Mesothelial cell of epicardium (in vitro differentiated cells): ENCODE measurements around the gene EXOC4. TPM values are rescaled to one million over a fixed set of nuclear protein-coding genes. Genes with fewer than 3 reads are reported as not detected.

ENCODE experiments used
- DNase-seq, 2 experiments: peaks; one replicate each; pipeline ENCODE4 v3.0.0; 2021; ENCODE audit warnings: low spot score in 2 of 2; ENCODE audit not compliant: unreplicated experiment in 2 of 2
- H3K27ac Mint-ChIP-seq: 2 replicates; pipeline ENCODE4 v1.8.0; 2021; ENCODE audit warnings: mixed read lengths
- H3K27me3 Mint-ChIP-seq: 2 replicates; pipeline ENCODE4 v1.8.0; 2021; ENCODE audit warnings: low read depth, mixed read lengths
- H3K36me3 Mint-ChIP-seq: 2 replicates; pipeline ENCODE4 v1.8.0; 2021; ENCODE audit warnings: mixed read lengths
- H3K4me1 Mint-ChIP-seq: 2 replicates; pipeline ENCODE4 v1.8.0; 2021; ENCODE audit warnings: mixed read lengths
- H3K4me3 Mint-ChIP-seq: 2 replicates; pipeline ENCODE4 v1.8.0; 2021; ENCODE audit warnings: mild to moderate bottlenecking, moderate library complexity, mixed read lengths
- H3K9me3 Mint-ChIP-seq: 2 replicates; pipeline ENCODE4 v1.8.0; 2021; ENCODE audit warnings: mixed read lengths
- CTCF ChIP-seq: fragments of 200-600 bp; sonication (generic); IDR thresholded peaks from one replicate; pipeline ENCODE4 v1.5.0; 2021; ENCODE audit warnings: antibody characterized with exemption; ENCODE audit not compliant: unreplicated experiment
- total RNA-seq: library from RNA; stranded (reverse); gene quantifications from 3 replicates; pipeline ENCODE4 v1.2.1, GENCODE V29; 2021

Gene EXOC4
- total RNA-seq, 1 donor from 2014 or later = 105 TPM

- TF ChIP-seq CTCF = no peak
- Mint-ChIP-seq H3K4me1 (peaks cover 5% of the 10 kb centered on the region), H3K9me3 (peaks cover 16% of the 10 kb centered on the region), H3K4me3 (no peak overlapping the region), H3K27me3 (no peaks in the 10 kb centered on the region), H3K36me3 (peaks cover 14% of the 10 kb centered on the region), H3K27ac (no peak overlapping the region)
- no peak for DNase-seq
Measured at GRCh38 chr7:133364959-133365690, 112.2 kb downstream of the EXOC4 start.

- H3K27me3 Mint-ChIP-seq = no peaks in the 10 kb centered on the region
- H3K4me1 Mint-ChIP-seq = peaks cover 7% of the 10 kb centered on the region
- peaks cover 11% of the 10 kb centered on the region for H3K9me3 Mint-ChIP-seq
- no peak overlapping the region for H3K27ac Mint-ChIP-seq
- no peak for TF ChIP-seq CTCF
- H3K36me3 Mint-ChIP-seq = peaks cover 8% of the 10 kb centered on the region
- H3K4me3 Mint-ChIP-seq = no peak overlapping the region
- DNase-seq = no peak
Measured at GRCh38 chr7:133365917-133366316, 113.0 kb downstream of the EXOC4 start.

- Mint-ChIP-seq H3K27ac (no peak overlapping the region), H3K9me3 (no peaks in the 10 kb centered on the region)
Measured at GRCh38 chr7:133367561-133367960, 114.7 kb downstream of the EXOC4 start.

GRCh38 chr7:133369130-133369529 lies 116.3 kb downstream of the EXOC4 start:
- no peaks in the 10 kb centered on the region for H3K27me3 Mint-ChIP-seq
- no peak overlapping the region for H3K27ac Mint-ChIP-seq

More at GRCh38 chr7:133367561-133367960, 114.7 kb downstream of the EXOC4 start:
- Mint-ChIP-seq H3K4me1 (peaks cover 7% of the 10 kb centered on the region), H3K36me3 (no peaks in the 10 kb centered on the region), H3K4me3 (no peak overlapping the region), H3K27me3 (no peaks in the 10 kb centered on the region)
- no peak for TF ChIP-seq CTCF
- no peak for DNase-seq

GRCh38 chr7:133371616-133372015 lies 118.7 kb downstream of the EXOC4 start:
- no peak for DNase-seq
- TF ChIP-seq CTCF = no peak
- Mint-ChIP-seq H3K27ac (no peak overlapping the region), H3K27me3 (no peaks in the 10 kb centered on the region), H3K4me3 (no peak overlapping the region), H3K4me1 (peaks cover 2% of the 10 kb centered on the region), H3K36me3 (peaks cover 8% of the 10 kb centered on the region), H3K9me3 (no peaks in the 10 kb centered on the region)

More at GRCh38 chr7:133369130-133369529, 116.3 kb downstream of the EXOC4 start:
- Mint-ChIP-seq H3K36me3 (no peaks in the 10 kb centered on the region), H3K4me1 (peaks cover 7% of the 10 kb centered on the region), H3K9me3 (no peaks in the 10 kb centered on the region), H3K4me3 (no peak overlapping the region)
- no peak for DNase-seq
- TF ChIP-seq CTCF = no peak

- H3K4me1 Mint-ChIP-seq = peaks cover 2% of the 10 kb centered on the region
- H3K27me3 Mint-ChIP-seq = no peaks in the 10 kb centered on the region
- DNase-seq = no peak
- TF ChIP-seq CTCF = no peak
- peaks cover 2% of the 10 kb centered on the region for H3K9me3 Mint-ChIP-seq
- no peak overlapping the region for H3K27ac Mint-ChIP-seq
- H3K4me3 Mint-ChIP-seq = no peak overlapping the region
- peaks cover 9% of the 10 kb centered on the region for H3K36me3 Mint-ChIP-seq
Measured at GRCh38 chr7:133372337-133372736, 119.5 kb downstream of the EXOC4 start.
